ENCODE data around the gene GLB1L. TPM values are rescaled to one million over a fixed set of nuclear protein-coding genes. Genes with fewer than 3 reads are reported as not detected.
"Not testable (repeated sequence)": the region's sequence is repeated elsewhere in the genome, so short reads cannot be mapped to it uniquely, and the experiment has no call there.

Gene GLB1L
- polyA plus RNA-seq, 4 donors: 12.1 to 26.1 (median 21.8) TPM

GRCh38 chr2:219209236-219210195, 35.7 kb downstream of the GLB1L start:
- no peak for DNase-seq (ENCODE audit: low read depth in 4 of 4, low spot score in 3 of 4)

GRCh38 chr2:219207884-219208740, 37.1 kb downstream of the GLB1L start:
- DNase-seq (ENCODE audit: low read depth in 4 of 4, low spot score in 3 of 4): no peak

- DNase-seq (ENCODE audit: low read depth in 4 of 4, low spot score in 3 of 4): no peak
Observed at GRCh38 chr2:219207134-219207883, 37.9 kb downstream of the GLB1L start.

GRCh38 chr2:219206328-219207133, 38.7 kb downstream of the GLB1L start, which contains the start of gene ZFAND2B:
Gene ZFAND2B, plus strand, starts transcription at chr2:219206782. Its CDS starts 206 bp downstream, at chr2:219206988.
- peak; percentile 86 to 91 (median 90) for DNase-seq (ENCODE audit: low read depth in 4 of 4, low spot score in 3 of 4)

- no peak for DNase-seq (ENCODE audit: low read depth in 4 of 4, low spot score in 3 of 4)
Observed at GRCh38 chr2:219205981-219206327, 39.3 kb downstream of the GLB1L start.

GRCh38 chr2:219205165-219205538, 40.1 kb downstream of the GLB1L start:
- no peak for DNase-seq (ENCODE audit: low read depth in 4 of 4, low spot score in 3 of 4)

GRCh38 chr2:219204425-219205164, 40.6 kb downstream of the GLB1L start:
- no peak for DNase-seq (ENCODE audit: low read depth in 4 of 4, low spot score in 3 of 4)

GRCh38 chr2:219201331-219201730, 43.9 kb downstream of the GLB1L start:
- DNase-seq (ENCODE audit: low read depth in 4 of 4, low spot score in 3 of 4): not testable (repeated sequence)

- DNase-seq (ENCODE audit: low read depth in 4 of 4, low spot score in 3 of 4): not testable (repeated sequence)
Observed at GRCh38 chr2:219200502-219201326, 44.5 kb downstream of the GLB1L start.

GRCh38 chr2:219199470-219200211, 45.6 kb downstream of the GLB1L start:
- no peak for DNase-seq (ENCODE audit: low read depth in 4 of 4, low spot score in 3 of 4)

- no peak for DNase-seq (ENCODE audit: low read depth in 4 of 4, low spot score in 3 of 4)
Observed at GRCh38 chr2:219198974-219199373, 46.3 kb downstream of the GLB1L start.

- no peak for DNase-seq (ENCODE audit: low read depth in 4 of 4, low spot score in 3 of 4)
Observed at GRCh38 chr2:219197388-219197787, 47.9 kb downstream of the GLB1L start.

- no peak for DNase-seq (ENCODE audit: low read depth in 4 of 4, low spot score in 3 of 4)
Observed at GRCh38 chr2:219186754-219187456, 58.3 kb downstream of the GLB1L start.
